HG03066 (cell line): Measurements from ENCODE around the gene SCN2B.
"Not testable (repeated sequence)": the region's sequence is repeated elsewhere in the genome, so short reads cannot be mapped to it uniquely, and the experiment has no call there.

Experiments used
- ATAC-seq: cut with Tn5 transposase; IDR thresholded peaks from one replicate; pipeline ENCODE4 v1.9.1; 2021; ENCODE audit warnings: low read depth; ENCODE audit not compliant: unreplicated experiment

SCN2B gene

GRCh38 chr11:118207079-118207478 is 30.6 kb upstream of the SCN2B start:
- ATAC-seq: no peak

- ATAC-seq: no peak
Measured at GRCh38 chr11:118206391-118207031, 30.1 kb upstream of the SCN2B start.

- ATAC-seq: no peak
Measured at GRCh38 chr11:118205606-118206378, 29.4 kb upstream of the SCN2B start.

- no peak for ATAC-seq
Measured at GRCh38 chr11:118202599-118203422, 26.4 kb upstream of the SCN2B start.

GRCh38 chr11:118201966-118202365 is 25.5 kb upstream of the SCN2B start:
- ATAC-seq: no peak

GRCh38 chr11:118200901-118201680 is 24.7 kb upstream of the SCN2B start:
- no peak for ATAC-seq

- ATAC-seq: no peak
Measured at GRCh38 chr11:118200497-118200896, 24.1 kb upstream of the SCN2B start.

- no peak for ATAC-seq
Measured at GRCh38 chr11:118199135-118199534, 22.7 kb upstream of the SCN2B start.

GRCh38 chr11:118198370-118198769 is 21.9 kb upstream of the SCN2B start:
- no peak for ATAC-seq

- ATAC-seq: no peak
Measured at GRCh38 chr11:118194835-118195627, 18.6 kb upstream of the SCN2B start.

- no peak for ATAC-seq
Measured at GRCh38 chr11:118193910-118194566, 17.6 kb upstream of the SCN2B start.

GRCh38 chr11:118192817-118193216 is 16.4 kb upstream of the SCN2B start:
- not testable (repeated sequence) for ATAC-seq

- not testable (repeated sequence) for ATAC-seq
Measured at GRCh38 chr11:118190942-118191506, 14.6 kb upstream of the SCN2B start.

GRCh38 chr11:118186346-118187107 is 10.1 kb upstream of the SCN2B start:
- ATAC-seq: no peak

GRCh38 chr11:118184784-118185579 is 8.5 kb upstream of the SCN2B start:
- no peak for ATAC-seq

GRCh38 chr11:118183691-118184090 is 7.3 kb upstream of the SCN2B start:
- not testable (repeated sequence) for ATAC-seq

GRCh38 chr11:118180300-118180703 is 3.9 kb upstream of the SCN2B start:
- no peak for ATAC-seq
